ENCODE measurements around the gene CHST7.

DNA sequence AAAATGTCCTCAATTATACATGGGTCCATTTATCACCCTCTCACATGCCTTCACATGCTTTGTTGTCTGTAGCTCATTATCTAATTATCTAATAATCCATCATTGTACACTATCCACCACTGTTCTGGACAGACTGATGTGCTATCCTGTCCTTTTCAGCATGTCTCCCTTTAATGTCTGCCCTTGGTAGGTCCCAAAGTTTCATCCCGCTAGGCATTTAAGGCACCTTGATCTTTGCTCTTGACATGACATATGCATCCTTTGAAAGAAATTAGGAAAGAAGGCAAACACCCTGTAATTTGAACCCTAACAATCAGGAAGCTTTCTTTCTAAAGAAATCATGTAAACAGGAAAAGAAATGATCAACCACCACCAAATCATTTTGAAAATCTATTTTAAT lies 5.7 kb downstream of the CHST7 start:
- TF ChIP-seq, protein P1, sequence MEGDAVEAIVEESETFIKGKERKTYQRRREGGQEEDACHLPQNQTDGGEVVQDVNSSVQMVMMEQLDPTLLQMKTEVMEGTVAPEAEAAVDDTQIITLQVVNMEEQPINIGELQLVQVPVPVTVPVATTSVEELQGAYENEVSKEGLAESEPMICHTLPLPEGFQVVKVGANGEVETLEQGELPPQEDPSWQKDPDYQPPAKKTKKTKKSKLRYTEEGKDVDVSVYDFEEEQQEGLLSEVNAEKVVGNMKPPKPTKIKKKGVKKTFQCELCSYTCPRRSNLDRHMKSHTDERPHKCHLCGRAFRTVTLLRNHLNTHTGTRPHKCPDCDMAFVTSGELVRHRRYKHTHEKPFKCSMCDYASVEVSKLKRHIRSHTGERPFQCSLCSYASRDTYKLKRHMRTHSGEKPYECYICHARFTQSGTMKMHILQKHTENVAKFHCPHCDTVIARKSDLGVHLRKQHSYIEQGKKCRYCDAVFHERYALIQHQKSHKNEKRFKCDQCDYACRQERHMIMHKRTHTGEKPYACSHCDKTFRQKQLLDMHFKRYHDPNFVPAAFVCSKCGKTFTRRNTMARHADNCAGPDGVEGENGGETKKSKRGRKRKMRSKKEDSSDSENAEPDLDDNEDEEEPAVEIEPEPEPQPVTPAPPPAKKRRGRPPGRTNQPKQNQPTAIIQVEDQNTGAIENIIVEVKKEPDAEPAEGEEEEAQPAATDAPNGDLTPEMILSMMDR (IDR thresholded peaks at IDR 0.05; ENCODE audit: low read depth, low read length, poor library complexity, severe bottlenecking) = no peak
- TF ChIP-seq EZH2phosphoT487 (IDR thresholded peaks at IDR 0.05; ENCODE audit: borderline replicate concordance, low read length) = no peak

Data from DOHH2 (cell line).